ENCODE measurements around the gene PDIA5.

The PDIA5 gene

GRCh38 chr3:123202451-123202850 is 135.6 kb downstream of the PDIA5 start:
- H3K9ac ChIP-seq (ENCODE audit: low read length), result peak overlapping the region; percentile 96
- peak overlapping the region; percentile 97 for H3K4me3 ChIP-seq (ENCODE audit: low read length)
- TF ChIP-seq EZH2 (optimal IDR thresholded peaks at IDR 0.05; ENCODE audit: low read depth, low read length), result no peak
- TF ChIP-seq EZH2phosphoT487 (IDR thresholded peaks at IDR 0.05; ENCODE audit: low read length), result no peak
- no peak for TF ChIP-seq CTCF (IDR thresholded peaks at IDR 0.05; ENCODE audit: low read length)
- no peaks in the 10 kb centered on the region for H3K36me3 ChIP-seq (replicated peaks; ENCODE audit: insufficient read depth, low read length)
- no peak for DNase-seq
- no peaks in the 10 kb centered on the region for H3K9me3 ChIP-seq (replicated peaks; ENCODE audit: insufficient read depth, low read length)
- H3K79me2 ChIP-seq (ENCODE audit: low read length), result peaks cover 41% of the 10 kb centered on the region
- H3K9me2 ChIP-seq (replicated peaks; ENCODE audit: insufficient read depth, low read length), result no peaks in the 10 kb centered on the region
- H3K4me1 ChIP-seq (ENCODE audit: low read length), result peaks cover 12% of the 10 kb centered on the region
- peak overlapping the region; percentile 67; the same call in 1 of the 2 replicates for H3K27ac ChIP-seq (ENCODE audit: low read length)
- H3K4me2 ChIP-seq (ENCODE audit: low read depth, low read length), result peak overlapping the region; percentile 72
- no peaks in the 10 kb centered on the region for H3K27me3 ChIP-seq (replicated peaks; ENCODE audit: insufficient read depth, low read length)
- H2AFZ ChIP-seq (ENCODE audit: low read length), result peak overlapping the region; percentile 97
- H3F3A ChIP-seq (ENCODE audit: insufficient read depth, low read length), result peaks cover 3% of the 10 kb centered on the region; the same call in 1 of the 2 replicates
- no peaks in the 10 kb centered on the region for H4K20me1 ChIP-seq (ENCODE audit: insufficient read depth, low read length)

Data from MM.1S (cell line).